ENCODE data around the gene S100A14. TPM values are rescaled to one million over a fixed set of nuclear protein-coding genes. Genes with fewer than 3 reads are reported as not detected.

S100A14 gene
- total and polyA plus RNA-seq, 8 donors: 8.8 to 751 (median 51.5) TPM

GRCh38 chr1:153655333-153655732 is 39.2 kb upstream of the S100A14 start:
- Histone ChIP-seq H3K4me1 (peaks cover 5 to 35% (median 24%) of the 10 kb centered on the region in 4 donors), H3K27me3 (no peaks in the 10 kb centered on the region), H3K4me3 (no peak overlapping the region), H3K27ac (peak overlapping the region in 1 of 5 donors; percentile 5), H3K9me3 (no peaks in the 10 kb centered on the region), H3K36me3 (peaks cover 0 to 4% (median 0%) of the 10 kb centered on the region in 4 donors)
- intact Hi-C loops (cut with DNase I; ENCODE audit: low total_unique reads): no loop called here
- DNase-seq: no peak
- WGBS, 5 donors: 61 to 78% (median 67%) methylated on average over 3 of the region's 3 CpGs
- no peak for TF ChIP-seq CTCF (IDR thresholded peaks at IDR 0.05)
- no peak for TF ChIP-seq EP300 (IDR thresholded peaks at IDR 0.05)
- no peak for TF ChIP-seq POLR2AphosphoS5 (IDR thresholded peaks at IDR 0.05)

- no peak overlapping the region for H3K4me3 ChIP-seq
- no peaks in the 10 kb centered on the region for H3K27me3 ChIP-seq
- H3K4me1 ChIP-seq: peaks cover 15 to 38% (median 32%) of the 10 kb centered on the region in 4 donors
- no peak for TF ChIP-seq CTCF (IDR thresholded peaks at IDR 0.05)
- H3K27ac ChIP-seq: peak overlapping the region; percentile 23 to 76 (median 35)
- no peaks in the 10 kb centered on the region for H3K36me3 ChIP-seq
- DNase-seq: no peak
- WGBS, 5 donors: 39 to 68% (median 60%) methylated on average over 3 of the region's 3 CpGs
- intact Hi-C loops (cut with DNase I; ENCODE audit: low total_unique reads): no loop called here
- H3K9me3 ChIP-seq: no peaks in the 10 kb centered on the region
Observed at GRCh38 chr1:153652805-153653500, 36.8 kb upstream of the S100A14 start.

DNA sequence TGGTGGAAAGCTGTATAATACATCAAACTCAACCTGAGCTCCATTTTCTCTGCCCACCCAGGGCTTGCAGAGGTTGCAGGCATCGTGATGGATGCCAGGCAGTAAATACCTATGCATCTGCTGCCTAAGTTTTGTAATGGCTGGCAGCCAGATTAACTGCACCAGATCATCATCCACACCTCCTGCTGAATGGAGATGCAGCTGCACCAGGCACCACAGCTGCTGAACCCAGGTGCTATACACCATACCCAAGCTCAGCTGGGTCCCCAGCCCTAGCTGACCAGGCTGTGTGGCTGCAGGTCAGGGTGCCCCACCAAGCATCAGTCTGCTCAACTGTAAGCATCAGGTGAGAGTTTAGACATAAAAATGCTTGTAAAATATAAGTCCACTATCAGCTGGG is 35.6 kb upstream of the S100A14 start:
- 71 to 86% (median 81%) methylated on average over 1 of the region's 1 CpG for WGBS, 5 donors
- no peak overlapping the region for H3K27ac ChIP-seq
- no peak for TF ChIP-seq POLR2A (IDR thresholded peaks at IDR 0.05)
- no peak for TF ChIP-seq POLR2AphosphoS5 (IDR thresholded peaks at IDR 0.05)
- TF ChIP-seq EP300 (IDR thresholded peaks at IDR 0.05): no peak
- H3K27me3 ChIP-seq: no peaks in the 10 kb centered on the region
- peaks cover 15 to 47% (median 39%) of the 10 kb centered on the region in 4 donors for H3K4me1 ChIP-seq
- intact Hi-C loops (cut with DNase I; ENCODE audit: low total_unique reads): no loop called here
- H3K4me3 ChIP-seq: no peak overlapping the region
- H3K9me3 ChIP-seq: no peaks in the 10 kb centered on the region
- DNase-seq: no peak
- peaks cover 0 to 8% (median 4%) of the 10 kb centered on the region in 4 donors for H3K36me3 ChIP-seq

GRCh38 chr1:153649863-153650235 is 33.7 kb upstream of the S100A14 start:
- H3K4me3 ChIP-seq: no peak overlapping the region
- peak in 1 of 2 donors; percentile 93 for DNase-seq
- intact Hi-C loops (cut with DNase I; ENCODE audit: low total_unique reads): no loop called here
- peak overlapping the region; percentile 52 to 84 (median 70) for H3K27ac ChIP-seq
- TF ChIP-seq POLR2AphosphoS5 (IDR thresholded peaks at IDR 0.05) (peak; percentile 31 to 88 (median 55)), EP300 (IDR thresholded peaks at IDR 0.05) (no peak), CTCF (IDR thresholded peaks at IDR 0.05) (no peak), POLR2A (IDR thresholded peaks at IDR 0.05) (no peak)
- peaks cover 15 to 55% (median 43%) of the 10 kb centered on the region in 4 donors for H3K4me1 ChIP-seq
- WGBS, 5 donors: 18 to 65% (median 50%) methylated on average over 1 to 2 of the region's 2 CpGs
- H3K36me3 ChIP-seq: peaks cover 17 to 27% (median 24%) of the 10 kb centered on the region in 4 donors
- H3K9me3 ChIP-seq: no peaks in the 10 kb centered on the region
- no peaks in the 10 kb centered on the region for H3K27me3 ChIP-seq

All from stomach (tissue), 9 donors.